D721Med (cell line): Measurements from ENCODE around the gene FOXP4.

Source experiments
- DNase-seq: peaks from one replicate; pipeline ENCODE4 v3.0.0; 2011; ENCODE audit warnings: low spot score; ENCODE audit not compliant: insufficient read length
- FAIRE-seq: peaks from 2 replicates; lab custom pipeline; 2011; peaks lifted over from hg19 to GRCh38; lab: Jason Lieb, UNC
- TF ChIP-seq, protein P1 (sequence below): IDR thresholded peaks from 2 replicates; pipeline ENCODE4 v1.5.1; 2012; ENCODE audit warnings: mild to moderate bottlenecking, control low read depth; ENCODE audit not compliant: insufficient read depth; ENCODE audit errors: missing control alignments

The FOXP4 gene

DNA sequence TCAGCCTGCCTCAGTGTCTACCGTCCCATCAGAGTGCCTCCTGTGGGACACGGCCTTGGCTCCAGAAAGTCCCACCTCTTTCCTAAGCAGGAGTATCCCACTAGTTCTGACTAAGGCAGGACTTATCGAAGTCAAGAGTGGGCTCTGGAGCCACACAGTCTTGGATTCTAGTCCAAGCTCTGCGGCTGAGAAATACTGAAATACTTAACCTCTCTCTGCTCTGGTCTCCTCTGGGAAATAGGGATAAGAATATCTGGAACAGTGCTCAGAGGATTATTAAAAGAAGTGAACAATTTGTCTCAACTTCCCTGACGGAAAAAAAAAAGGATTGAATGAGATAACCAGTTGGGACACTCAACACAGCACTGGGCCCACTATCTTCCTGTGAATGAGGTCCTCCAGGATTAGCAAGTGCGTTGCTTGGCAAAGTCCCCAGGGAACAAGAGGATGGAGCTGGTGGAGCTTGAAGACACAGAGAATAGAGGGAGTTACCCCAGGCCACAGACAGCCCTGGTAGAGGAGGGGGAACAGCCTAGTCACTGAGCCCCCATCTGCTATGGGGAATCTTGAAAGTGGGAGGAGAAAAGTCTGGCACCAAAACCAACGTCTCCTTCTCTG, 34.6 kb upstream of the FOXP4 start:
- TF ChIP-seq, protein P1, sequence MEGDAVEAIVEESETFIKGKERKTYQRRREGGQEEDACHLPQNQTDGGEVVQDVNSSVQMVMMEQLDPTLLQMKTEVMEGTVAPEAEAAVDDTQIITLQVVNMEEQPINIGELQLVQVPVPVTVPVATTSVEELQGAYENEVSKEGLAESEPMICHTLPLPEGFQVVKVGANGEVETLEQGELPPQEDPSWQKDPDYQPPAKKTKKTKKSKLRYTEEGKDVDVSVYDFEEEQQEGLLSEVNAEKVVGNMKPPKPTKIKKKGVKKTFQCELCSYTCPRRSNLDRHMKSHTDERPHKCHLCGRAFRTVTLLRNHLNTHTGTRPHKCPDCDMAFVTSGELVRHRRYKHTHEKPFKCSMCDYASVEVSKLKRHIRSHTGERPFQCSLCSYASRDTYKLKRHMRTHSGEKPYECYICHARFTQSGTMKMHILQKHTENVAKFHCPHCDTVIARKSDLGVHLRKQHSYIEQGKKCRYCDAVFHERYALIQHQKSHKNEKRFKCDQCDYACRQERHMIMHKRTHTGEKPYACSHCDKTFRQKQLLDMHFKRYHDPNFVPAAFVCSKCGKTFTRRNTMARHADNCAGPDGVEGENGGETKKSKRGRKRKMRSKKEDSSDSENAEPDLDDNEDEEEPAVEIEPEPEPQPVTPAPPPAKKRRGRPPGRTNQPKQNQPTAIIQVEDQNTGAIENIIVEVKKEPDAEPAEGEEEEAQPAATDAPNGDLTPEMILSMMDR: no peak
- DNase-seq (no peak), FAIRE-seq (no peak)

DNA sequence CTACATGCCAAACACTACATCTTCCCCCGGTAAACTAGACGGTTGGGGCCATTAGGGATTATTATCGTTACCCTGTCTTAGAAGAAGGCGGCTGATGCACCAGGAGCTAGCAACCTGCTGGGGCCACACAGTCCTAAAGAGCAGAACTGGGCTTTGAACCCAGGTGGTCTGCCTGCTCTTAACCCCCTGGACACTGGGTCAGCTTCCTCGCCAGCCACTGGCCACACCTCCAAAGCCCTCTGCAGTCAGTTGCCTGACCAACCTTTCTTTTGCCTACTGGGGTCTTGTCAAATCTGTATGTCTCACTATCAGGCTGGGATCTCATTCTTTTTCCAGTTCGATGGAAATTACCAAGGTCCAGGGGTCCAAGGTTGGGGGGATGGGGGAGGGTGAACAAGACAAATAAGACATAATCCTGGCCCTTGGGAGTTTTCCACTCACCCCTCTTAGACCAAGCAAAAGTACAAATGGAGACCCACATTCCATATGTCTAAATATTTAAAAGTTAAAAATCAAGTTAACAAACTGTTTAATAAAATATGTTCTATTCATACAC, 34.0 kb upstream of the FOXP4 start:
- DNase-seq (no peak), FAIRE-seq (no peak)
- TF ChIP-seq, protein P1: no peak

DNA sequence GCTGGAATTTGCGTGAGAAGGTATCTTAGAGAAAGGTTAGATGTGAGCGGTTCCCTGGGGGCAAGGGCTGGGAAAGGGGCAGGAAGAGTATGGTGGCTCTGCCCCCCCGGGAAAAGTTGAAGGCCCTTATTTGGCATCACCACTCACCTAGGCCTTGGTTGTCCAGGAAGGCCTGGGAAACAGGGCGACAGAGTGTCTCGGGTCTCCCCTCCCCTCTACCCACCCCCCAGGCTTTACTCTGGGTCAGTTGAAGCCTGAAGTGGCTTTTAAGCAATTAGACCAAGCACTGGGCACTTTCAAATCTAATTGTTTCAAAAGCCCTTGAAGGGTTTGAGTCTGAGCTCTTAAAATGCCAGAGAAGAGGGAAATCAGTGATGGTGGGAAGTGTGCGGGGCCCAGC, 30.2 kb upstream of the FOXP4 start:
- DNase-seq (no peak), FAIRE-seq (no peak)
- TF ChIP-seq, protein P1: no peak

DNA sequence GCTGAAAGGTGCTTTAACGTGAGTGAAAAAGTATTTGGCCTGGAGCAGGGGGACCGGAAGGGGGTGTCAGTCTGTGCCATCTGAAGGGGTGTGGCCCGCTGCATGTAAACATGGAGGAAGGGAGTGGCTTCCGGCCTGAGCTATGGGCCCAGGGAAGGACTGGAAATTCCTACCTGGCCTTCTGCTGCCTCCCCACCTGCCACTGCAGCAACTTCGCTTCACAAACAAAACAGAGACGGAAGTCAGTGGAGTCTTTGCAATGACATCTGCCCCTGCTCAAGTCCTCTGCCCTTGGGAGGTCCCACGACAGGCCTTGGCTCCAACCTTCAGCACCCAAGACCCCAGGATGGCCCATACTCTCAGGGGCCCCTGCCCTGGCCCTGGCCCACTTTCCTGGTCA, 28.1 kb upstream of the FOXP4 start:
- FAIRE-seq: no peak

DNA sequence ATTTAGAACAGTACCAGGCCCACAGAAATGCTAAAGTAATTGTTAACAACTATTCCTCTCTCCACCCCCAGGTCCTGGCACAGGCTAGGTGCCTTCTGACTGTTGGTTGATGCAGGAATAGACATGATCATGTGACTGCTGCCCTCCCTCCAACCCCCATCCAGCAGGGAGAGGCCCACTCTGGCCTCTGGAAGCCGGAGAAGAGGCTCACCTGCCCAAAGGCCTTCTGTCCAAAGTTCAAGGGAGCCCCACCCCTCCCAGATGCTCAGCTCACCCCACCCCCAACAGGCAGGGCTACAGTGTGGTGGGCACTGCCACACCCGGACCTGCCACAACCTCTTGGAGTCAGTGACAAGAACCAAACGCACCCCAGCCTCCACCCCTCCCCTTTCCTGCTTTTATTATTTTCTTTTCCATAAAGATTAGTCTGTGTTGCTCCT, 26.9 kb upstream of the FOXP4 start:
- FAIRE-seq (no peak), DNase-seq (no peak)
- TF ChIP-seq, protein P1: no peak

More for the DNA sequence above, 28.1 kb upstream of the FOXP4 start:
- DNase-seq: no peak
- TF ChIP-seq, protein P1: no peak

DNA sequence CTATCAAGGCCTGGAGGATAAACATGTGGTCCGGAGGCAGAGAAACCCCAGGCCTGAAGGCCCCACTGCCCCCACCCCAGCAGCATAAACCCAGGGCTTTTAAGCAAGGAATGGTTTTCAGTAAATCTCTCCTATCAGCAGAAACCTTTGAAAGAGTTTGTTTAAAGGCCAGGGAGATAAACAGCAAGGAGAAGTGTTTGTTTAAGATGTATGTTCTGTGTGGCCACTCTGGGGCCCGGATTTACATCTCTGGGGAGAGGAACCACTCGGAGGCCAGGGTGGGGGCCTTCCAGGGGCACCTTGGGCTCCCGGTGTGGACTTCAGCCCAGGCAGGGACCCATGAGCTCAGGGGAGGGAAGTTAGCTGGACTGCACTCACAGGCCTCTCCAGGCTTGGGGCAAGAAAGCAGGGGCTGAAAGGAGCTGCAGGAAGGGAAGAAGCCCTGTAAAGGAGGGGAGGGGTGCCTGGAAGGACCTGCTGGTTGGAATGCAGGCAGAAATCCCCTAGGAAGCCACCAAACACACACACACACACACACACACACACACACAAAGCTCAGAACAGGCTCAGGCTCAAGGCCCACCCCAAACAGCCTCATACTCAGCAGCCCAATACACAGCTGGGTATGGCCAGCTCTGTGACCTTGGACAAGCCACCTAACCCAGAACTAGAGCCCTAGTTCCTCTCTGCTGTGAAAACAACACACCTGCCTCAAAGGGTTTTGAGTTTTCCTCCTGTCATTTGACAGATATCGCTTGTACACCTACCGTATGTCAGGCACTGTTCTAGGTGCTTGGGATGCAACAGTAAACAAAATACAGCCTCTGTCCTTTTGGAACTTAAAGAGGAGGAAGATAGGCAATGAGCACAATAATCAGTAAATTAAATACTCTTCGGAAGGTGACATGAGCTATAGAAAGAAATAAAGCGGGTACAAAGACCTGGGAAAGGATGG, 26.2 kb upstream of the FOXP4 start:
- DNase-seq (no peak), FAIRE-seq (no peak)
- TF ChIP-seq, protein P1: no peak
